Limb (tissue), 2 donors: Measurements from ENCODE around the gene ZNF341.
"Not testable (repeated sequence)": the region's sequence is repeated elsewhere in the genome, so short reads cannot be mapped to it uniquely, and the experiment has no call there.

ENCODE experiments used
- DNase-seq, 2 donors: peaks; one replicate each; pipeline ENCODE4 v3.0.0-alpha.2; 2016; ENCODE audit errors: extremely low spot score in 2 of 2

Gene ZNF341

GRCh38 chr20:33728463-33728862, 3.3 kb upstream of the ZNF341 start:
- DNase-seq, result no peak

DNA sequence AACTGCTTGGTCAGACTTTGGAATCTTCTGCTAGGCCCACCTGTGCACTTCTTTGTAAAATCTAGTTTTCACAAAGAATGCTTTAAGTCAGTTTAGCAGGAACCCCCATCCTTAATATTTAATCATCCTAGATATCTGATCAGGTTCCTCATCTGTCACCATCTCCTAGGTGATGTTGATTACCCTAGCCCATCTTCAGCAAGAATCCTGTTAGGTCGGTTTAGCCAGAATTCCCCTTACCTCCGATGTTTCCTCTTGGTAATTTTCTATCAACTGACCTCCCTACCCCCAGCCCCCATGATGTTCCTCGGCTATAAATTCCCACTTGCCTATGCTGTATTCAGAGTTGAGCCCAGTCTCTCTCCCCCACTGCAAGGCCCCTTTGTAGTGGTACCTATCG, 2.7 kb upstream of the ZNF341 start:
- DNase-seq, result no peak

DNA sequence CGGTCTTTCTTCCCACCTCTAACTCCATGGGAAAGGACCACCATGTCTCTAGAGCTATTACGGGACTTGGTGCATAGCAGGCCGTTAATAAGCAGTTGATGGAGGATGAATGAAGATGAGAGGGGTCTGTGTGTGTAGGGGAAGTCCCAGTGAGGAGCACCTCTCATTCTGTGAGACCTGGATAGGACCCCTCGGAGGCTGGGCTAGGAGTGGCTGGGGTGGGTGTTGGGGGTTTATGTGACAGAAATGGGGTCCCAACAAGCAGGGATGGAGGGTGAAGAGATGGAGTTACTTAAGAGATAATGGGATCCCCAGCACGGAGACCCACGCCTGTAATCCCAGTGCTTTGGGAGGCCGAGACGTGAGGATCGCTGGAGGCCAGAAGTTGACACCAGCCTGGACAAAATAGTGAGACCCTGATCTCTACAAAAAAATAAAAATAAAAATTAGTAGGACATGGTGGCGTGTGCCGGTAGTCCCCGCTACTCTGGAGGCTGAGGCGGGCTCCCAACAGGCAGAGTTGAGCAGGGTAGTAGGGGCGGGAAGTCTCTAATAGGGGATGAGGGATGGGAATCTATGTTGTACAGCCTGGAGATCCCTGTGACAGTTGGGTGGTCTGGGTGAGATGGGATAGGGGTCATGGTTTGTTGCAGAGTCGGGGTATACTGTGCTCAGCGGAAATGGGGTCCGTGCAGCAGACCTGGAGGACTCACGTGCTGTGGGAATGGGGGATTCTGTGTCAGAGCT, 677 bp upstream of the ZNF341 start:
- no peak for DNase-seq

- peak in 1 of 2 donors; percentile 88 for DNase-seq
These were observed 572 bp downstream of the ZNF341 start for GRCh38 chr20:33732166-33732970.

GRCh38 chr20:33733654-33734576, 2.1 kb downstream of the ZNF341 start:
- no peak for DNase-seq

DNA sequence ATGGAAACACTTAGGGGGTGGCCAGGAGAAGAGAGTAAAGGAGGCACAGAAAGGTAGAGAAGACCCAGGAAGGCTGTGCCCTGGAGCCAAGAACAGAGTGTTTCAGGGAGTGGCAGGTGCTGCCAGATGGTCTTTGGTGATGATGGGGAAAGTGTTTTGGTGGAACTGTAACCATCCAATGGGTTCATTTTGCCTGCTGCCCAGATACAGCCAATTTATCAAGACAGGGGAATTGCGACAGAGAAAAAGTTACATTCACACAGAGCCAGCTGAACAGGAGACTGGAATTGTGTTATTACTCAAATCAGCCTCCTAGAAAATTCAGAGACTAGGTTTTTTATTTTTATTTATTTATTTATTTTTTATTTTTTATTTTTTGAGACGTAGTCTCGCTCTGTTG, 5.2 kb downstream of the ZNF341 start:
- DNase-seq, result no peak

DNA sequence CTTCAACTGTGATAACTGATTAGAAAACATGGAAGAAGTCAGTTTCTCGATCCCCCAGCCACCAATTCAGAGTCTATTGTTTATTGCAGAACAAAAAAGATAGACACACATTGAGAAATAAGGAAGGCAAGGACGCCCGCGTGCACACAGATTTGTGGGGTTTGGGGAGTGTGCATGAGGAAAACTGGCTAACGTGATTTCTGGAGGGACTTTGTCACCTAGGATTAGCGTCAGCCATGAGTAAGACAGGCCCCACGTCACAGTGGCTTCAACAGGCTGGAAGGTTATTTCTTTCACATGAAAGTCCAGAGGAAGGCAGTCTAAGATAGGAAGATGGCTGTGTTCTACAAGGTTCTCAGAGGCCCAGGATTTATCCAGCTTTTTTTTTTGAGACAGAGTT, 7.7 kb downstream of the ZNF341 start:
- DNase-seq, result no peak

GRCh38 chr20:33740189-33740588, 8.4 kb downstream of the ZNF341 start:
- DNase-seq, result no peak

GRCh38 chr20:33744181-33744580, 12.4 kb downstream of the ZNF341 start:
- DNase-seq, result no peak

GRCh38 chr20:33744773-33745385, 13.1 kb downstream of the ZNF341 start:
- DNase-seq, result no peak

- no peak for DNase-seq
These were observed 14.7 kb downstream of the ZNF341 start for GRCh38 chr20:33746325-33746998.

- DNase-seq, result no peak
These were observed 20.0 kb downstream of the ZNF341 start for GRCh38 chr20:33751775-33752174.

DNA sequence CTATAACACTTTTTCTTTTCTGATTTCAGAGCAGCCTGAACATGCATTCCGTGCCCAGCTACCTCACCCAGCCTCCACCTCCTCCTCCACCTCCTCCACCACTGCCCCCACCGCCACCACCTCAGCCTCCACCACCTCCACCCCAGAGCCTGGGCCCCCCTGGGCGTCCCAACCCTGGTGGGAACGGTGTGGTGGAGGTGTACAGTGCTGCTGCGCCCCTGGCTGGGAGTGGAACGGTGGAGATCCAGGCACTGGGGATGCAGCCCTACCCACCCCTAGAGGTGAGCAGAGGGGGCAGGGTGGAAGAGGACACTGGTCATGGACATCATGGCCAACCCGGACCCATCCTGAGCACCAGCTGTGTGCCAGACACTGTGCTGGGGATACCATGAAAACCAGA, 21.3 kb downstream of the ZNF341 start:
- DNase-seq, result no peak

GRCh38 chr20:33753763-33754162, 22.0 kb downstream of the ZNF341 start:
- DNase-seq, result no peak

DNA sequence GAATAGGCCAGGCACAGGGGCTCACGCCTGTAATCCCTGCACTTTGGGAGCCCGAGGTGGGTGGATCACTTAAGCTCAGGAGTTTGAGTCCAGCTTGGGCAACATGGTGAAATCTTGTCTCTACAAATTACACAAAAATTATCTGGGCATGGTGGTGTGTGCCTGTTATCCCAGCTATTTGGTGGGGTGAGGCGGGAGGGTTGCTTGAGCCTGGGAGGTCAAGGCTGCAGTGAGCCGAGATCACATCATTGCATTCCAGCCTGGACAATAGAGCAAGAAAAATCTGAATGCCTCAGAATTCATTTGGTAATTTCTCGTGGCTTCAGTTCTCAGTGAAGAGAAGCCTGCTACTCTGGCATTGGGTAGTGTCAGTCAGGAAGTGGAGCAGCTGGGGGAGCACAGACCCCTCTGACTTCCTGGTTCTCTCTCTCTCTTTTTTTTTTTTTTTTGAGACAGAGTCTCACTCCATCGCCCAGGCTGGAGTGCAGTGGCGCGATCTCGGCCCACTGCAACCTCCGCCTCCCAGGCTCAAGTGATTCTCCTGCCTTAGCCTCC, 24.2 kb downstream of the ZNF341 start:
- DNase-seq, result not testable (repeated sequence)

- DNase-seq, result no peak
These were observed 25.2 kb downstream of the ZNF341 start for GRCh38 chr20:33757046-33757445.

DNA sequence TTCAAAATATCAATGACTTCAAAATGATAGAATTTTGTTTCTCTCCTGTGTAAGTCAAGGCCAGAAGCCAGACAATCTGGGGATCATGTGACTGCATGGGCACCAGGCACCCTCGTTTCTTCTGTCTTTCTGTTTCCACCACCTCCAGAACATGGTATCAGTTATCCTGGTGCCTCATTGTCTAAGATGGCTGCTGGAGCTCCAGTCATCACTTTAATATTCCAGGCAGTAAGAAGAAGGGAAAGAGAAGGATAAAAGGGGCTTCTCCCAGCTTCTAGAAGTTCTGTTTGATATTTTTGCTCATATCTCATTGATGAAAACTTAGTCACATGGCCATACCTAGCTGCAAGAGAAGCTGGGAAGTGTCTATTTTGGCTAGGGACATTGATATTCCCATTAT, 25.7 kb downstream of the ZNF341 start:
- no peak for DNase-seq

- no peak for DNase-seq
These were observed 30.0 kb downstream of the ZNF341 start for GRCh38 chr20:33761698-33762250.

DNA sequence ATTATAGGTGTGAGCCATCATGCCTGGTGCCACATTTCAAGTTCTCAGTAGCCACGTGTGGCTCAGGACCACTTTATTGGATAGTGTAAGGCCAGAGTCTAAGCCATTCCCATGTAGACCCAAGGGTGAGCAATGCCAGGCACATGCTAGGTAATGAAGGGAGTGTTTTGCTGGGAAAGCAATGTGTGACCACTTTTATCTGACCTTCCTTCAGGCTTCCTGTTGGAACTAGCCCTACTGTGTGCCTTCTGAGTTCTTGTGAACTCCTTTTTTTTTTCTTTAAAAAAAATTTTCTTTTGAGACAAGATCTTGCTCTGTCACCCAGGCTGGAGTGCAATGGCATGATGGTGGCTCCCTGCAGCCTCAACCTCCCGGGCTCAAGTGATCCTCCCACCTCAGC, 33.3 kb downstream of the ZNF341 start:
- DNase-seq, result no peak

GRCh38 chr20:33765592-33765991, 33.8 kb downstream of the ZNF341 start:
- no peak for DNase-seq
